ENCODE measurements around the gene DAB2IP.

GRCh38 chr9:121748727-121749423 is 97.4 kb downstream of the DAB2IP start:
- no peak for TF ChIP-seq CTCF (IDR thresholded peaks at IDR 0.05)
- TF ChIP-seq EZH2 (IDR thresholded peaks at IDR 0.05) = no peak
- no peak for TF ChIP-seq EZH2phosphoT487 (IDR thresholded peaks at IDR 0.05)

All from neural progenitor cell (in vitro differentiated cells).